ENCODE results near the gene EGR2.

The EGR2 gene

DNA sequence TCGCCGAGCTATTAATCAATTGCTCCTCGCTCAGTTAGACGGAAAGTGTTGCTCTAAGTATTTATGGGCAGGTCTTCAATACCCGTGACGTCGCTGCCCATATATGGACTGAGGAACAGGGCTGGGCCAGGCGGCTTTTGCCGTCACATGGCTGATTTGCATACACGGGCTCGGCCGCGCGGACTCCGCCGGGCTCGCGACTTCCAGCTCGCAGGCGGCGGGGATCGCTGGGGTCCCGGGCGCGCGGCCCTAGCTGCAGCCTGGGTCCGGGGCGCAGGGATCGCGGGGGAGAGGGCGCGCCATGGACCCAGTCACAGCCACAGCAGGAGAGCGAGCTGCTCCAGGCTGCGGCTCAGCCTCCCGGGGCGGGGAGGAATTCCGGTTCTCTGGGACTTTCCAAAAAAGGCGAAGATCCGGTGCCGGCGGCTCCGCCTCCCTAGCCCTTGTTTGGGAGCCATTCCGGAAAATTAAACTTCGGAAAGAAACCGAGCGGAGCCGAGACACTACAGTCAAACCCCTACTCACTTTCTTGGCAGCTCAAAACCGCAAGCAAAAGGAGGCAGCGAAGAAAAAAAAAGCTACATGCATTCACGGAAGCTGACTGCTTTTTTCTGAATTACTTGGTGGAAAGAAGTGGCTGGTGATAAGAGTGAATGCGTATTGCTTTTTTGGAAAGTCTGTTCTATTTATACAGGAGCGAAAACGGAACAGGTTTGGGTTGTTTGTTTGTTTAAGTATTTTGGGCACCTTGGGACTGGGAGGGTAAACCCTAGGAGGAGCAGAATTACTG lies at the start of gene EGR2:
Gene EGR2 (minus strand): TSS at position 36 of the 790 bp plus-strand sequence. CDS start 337 bp downstream, outside the sequence.
- peak; percentile 87 for DNase-seq

- no peak for DNase-seq
Measured at GRCh38 chr10:62862447-62862846, 46.3 kb upstream of the EGR2 start.

DNA sequence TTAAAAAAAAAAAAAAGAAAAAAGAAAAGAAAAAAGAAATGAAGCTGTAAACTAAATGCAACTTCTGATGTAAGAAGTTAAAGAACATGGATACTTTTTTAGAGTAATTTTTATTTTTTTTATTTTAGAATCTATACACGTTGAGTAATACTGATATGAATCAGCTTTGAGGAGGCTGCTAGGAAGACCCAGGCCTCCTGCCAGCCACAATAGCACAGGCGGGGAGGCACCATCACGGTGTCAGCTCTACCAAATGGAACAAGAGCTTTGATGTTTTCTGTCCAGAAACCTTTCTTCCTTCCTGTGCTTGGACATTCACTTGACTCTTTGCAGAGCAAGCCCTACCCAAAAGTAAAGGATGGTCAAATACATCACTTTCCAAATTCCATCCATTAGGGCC lies 45.3 kb upstream of the EGR2 start:
- no peak for DNase-seq

DNA sequence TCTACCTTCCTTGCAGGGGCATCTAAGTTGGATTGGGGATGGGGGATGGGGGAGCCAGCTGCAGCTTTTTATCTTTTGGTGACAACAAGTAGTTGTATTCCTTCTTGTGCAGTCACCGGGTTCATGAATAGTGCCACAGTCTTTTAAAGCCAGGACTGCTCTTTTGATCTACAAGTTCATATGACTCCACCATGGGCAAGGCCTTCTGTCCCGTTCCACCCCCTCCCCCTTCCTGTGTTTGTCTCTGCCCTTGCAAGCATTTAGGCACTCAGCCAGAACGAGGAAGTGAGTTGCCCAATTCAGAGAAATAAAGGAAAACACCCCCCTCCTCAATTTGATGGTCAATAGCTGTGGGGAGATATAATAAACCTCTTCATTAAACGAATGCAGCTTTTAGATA lies 44.8 kb upstream of the EGR2 start:
- DNase-seq = peak; percentile 15

- DNase-seq = no peak
Measured at GRCh38 chr10:62858364-62858763, 42.2 kb upstream of the EGR2 start.

- DNase-seq = no peak
Measured at GRCh38 chr10:62856021-62856420, 39.9 kb upstream of the EGR2 start.

DNA sequence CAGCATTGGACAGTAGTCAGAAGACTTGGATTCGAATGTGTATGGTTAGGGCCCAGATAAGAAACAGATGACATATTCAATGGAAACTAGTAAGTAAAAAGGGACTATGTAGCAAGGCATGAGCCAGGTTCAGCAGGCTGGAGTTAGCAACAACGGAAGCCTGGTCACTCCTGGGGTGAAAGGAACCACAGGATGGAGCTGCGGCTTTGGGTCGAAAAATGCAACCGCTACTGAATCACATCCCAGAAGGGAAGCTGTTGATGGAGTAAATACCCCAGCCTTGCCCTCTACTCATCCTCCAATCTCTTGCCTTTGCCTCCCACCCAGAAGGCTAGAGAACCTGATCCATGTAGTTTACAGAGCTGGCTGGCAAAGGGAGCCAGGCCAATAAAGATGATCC lies 37.5 kb upstream of the EGR2 start:
- no peak for DNase-seq

GRCh38 chr10:62852961-62853702 lies 37.0 kb upstream of the EGR2 start:
- DNase-seq = no peak

- DNase-seq = no peak
Measured at GRCh38 chr10:62851442-62851841, 35.3 kb upstream of the EGR2 start.

DNA sequence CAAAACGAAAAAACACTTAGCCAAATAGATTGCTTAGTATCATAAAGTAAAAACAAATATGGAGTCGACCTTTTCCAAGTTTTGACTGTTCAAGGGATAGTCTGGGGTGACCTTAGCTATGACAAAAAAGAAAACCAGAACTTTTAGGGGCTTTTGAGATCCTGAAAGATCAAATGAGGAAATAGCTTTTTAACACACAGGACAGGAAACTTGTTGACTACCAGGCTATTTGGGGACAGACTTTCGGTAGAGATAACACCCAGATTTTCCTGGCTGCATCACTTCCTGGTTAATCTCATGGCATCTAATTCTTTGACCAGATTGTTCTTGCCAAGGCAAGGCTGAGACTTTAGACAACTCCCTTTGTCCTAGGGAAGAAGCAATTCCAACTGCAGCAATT lies 34.5 kb upstream of the EGR2 start:
- DNase-seq = no peak

- no peak for DNase-seq
Measured at GRCh38 chr10:62847433-62847832, 31.3 kb upstream of the EGR2 start.

DNA sequence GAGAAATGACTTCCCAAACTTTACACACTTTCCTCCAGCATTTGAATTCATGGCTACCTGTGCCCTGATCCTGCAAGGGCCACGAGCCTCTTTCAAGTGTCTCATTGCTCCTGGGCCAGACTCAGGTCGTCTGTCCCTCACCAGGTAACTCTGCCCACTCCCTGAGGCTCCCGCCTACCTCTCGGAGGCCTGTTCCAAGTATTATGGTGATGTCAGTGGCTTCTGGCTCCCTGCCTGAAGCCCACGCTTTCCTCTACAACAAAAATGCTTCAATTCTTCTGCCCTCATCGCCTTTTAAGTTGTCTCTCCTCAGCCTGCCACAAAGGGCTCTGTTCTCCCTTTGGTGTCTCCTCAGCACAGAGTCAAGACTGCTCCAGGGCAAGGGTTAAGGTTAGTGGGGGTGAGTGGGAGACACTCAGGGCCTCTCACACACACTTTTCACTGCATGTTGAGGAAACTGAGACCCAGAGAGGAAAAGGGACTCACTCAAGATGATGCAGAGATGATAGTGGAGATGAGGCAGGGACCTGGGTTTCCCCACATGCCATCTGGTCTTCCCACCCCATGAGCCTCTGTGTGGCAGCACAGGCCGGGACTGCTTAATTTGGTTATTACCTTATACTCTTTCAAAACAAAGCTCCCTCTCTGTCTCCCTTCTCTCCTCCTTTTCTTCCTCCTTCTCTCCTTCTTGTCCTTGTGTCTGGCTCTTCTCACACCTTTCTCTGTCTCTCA lies 28.3 kb upstream of the EGR2 start:
- DNase-seq = no peak

DNA sequence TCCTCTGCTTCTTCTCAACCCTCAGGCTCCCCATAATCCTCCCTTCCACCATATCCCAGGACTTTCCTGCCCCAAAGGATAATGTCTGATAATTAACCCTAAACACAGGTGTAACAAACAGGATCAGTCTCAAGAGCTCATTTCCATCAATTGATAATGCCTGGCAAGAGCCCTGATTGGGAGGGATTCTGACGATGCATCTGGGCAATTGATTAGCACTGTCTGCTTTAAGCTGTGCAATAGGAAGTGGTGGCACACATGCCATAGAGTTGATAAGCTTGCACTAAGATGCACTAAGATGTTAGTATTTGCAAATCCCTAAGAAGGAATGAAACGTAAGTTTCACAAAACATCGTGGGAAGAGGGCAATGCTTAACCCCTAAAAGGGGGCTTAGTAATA lies 27.4 kb upstream of the EGR2 start:
- DNase-seq = no peak

GRCh38 chr10:62842983-62843382 lies 26.8 kb upstream of the EGR2 start:
- no peak for DNase-seq

DNA sequence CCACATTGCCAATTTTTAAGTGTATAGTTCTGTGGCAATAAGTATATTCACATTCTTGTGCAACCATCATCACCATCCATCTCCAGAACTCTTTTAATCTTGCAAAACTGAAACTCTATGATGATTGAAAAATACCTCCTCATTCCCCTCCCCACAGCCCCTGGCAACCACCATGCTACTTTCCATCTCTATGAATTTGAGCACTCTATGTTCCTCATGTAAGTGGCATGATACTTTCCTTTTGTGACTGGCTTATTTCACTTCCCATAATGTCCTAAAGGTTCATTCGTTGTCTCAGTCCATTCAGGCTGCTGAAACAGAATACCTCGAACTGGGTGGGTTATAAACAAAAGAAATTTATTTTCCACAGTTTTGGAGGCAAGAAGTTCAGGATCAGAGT lies 23.4 kb upstream of the EGR2 start:
- DNase-seq = no peak

GRCh38 chr10:62831346-62831745 lies 15.2 kb upstream of the EGR2 start:
- no peak for DNase-seq

- no peak for DNase-seq
Measured at GRCh38 chr10:62830679-62831078, 14.5 kb upstream of the EGR2 start.

- no peak for DNase-seq
Measured at GRCh38 chr10:62829622-62830021, 13.5 kb upstream of the EGR2 start.

- no peak for DNase-seq
Measured at GRCh38 chr10:62826273-62826672, 10.1 kb upstream of the EGR2 start.

GRCh38 chr10:62820586-62820985 lies 4.4 kb upstream of the EGR2 start:
- no peak for DNase-seq

GRCh38 chr10:62819141-62819920 lies 3.2 kb upstream of the EGR2 start:
- DNase-seq = no peak

DNA sequence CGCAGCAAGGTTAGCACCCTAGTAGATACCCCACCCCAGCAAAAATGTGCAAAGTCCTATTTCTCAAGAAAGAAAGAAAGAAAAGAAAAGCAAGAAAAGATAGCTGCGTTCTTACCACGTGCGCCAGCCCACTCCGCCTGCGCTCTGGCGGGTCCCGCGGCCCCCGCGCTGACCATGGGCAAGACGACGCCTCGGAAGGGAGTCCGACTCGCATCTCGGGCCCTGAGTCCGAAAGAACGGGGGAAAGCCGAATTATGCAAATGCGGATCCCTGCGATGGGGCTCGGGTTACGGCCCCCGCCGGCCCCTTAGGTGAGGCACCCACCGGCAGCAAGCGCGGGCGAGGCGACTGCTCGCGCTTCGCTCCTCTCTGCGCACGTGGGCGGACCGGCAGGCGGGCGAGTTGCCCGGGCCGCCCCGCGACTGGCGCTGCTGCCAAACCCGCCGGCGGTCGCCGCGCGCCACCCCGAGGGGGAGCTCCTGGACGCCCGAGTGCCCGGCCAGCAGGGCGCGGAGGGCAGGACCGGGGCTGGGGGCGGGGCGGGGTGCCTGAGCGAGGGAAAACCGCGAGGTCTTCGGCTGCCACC lies 2.4 kb upstream of the EGR2 start:
- DNase-seq = no peak

All from NCI-H510A (cell line).